HepG2 (cell line): ENCODE results near the gene C6orf136. TPM values are rescaled to one million over a fixed set of nuclear protein-coding genes. Genes with fewer than 3 reads are reported as not detected.
A peak's percentile ranks its signal among the peaks of the same experiment; 100 is the strongest.

Source experiments
- ATF3 ChIP-seq: sonication (generic); formaldehyde crosslinking; IDR thresholded peaks from 2 replicates; pipeline ENCODE4 v1.4.0; 2020; ENCODE audit warnings: missing genetic modification reagents
- DZIP1 ChIP-seq: sonication (generic); formaldehyde crosslinking; IDR thresholded peaks from 2 replicates; pipeline ENCODE4 v1.5.0; 2020; ENCODE audit warnings: mild to moderate bottlenecking, missing genetic modification reagents
- ETV6 ChIP-seq: sonication (generic); formaldehyde crosslinking; conservative IDR thresholded peaks from 2 replicates; pipeline ENCODE4 v1.4.0; 2020; ENCODE audit warnings: missing genetic modification reagents
- HNF1B ChIP-seq: sonication (generic); formaldehyde crosslinking; IDR thresholded peaks from 2 replicates; pipeline ENCODE4 v1.5.1; 2020; ENCODE audit warnings: mild to moderate bottlenecking, moderate library complexity, missing genetic modification reagents
- KIAA2018 ChIP-seq: sonication (generic); formaldehyde crosslinking; IDR thresholded peaks from 2 replicates; pipeline ENCODE4 v1.5.0; 2020; ENCODE audit warnings: mild to moderate bottlenecking, missing genetic modification reagents, borderline replicate concordance
- MEIS2 ChIP-seq: sonication (generic); formaldehyde crosslinking; IDR thresholded peaks from 2 replicates; pipeline ENCODE4 v1.9.0; 2021; ENCODE audit warnings: mild to moderate bottlenecking, missing genetic modification reagents
- PATZ1 ChIP-seq: sonication (generic); formaldehyde crosslinking; IDR thresholded peaks from 2 replicates; pipeline ENCODE4 v1.4.0; 2020; ENCODE audit warnings: missing genetic modification reagents
- YEATS4 ChIP-seq: sonication (generic); formaldehyde crosslinking; IDR thresholded peaks from 2 replicates; pipeline ENCODE4 v1.4.0; 2020; ENCODE audit warnings: missing genetic modification reagents, borderline replicate concordance
- ZNF33A ChIP-seq: sonication (generic); formaldehyde crosslinking; IDR thresholded peaks from 2 replicates; pipeline ENCODE4 v1.5.1; 2020; ENCODE audit warnings: missing genetic modification reagents, mild to moderate bottlenecking, moderate library complexity, borderline replicate concordance
- ZNF557 ChIP-seq: sonication (generic); formaldehyde crosslinking; IDR thresholded peaks from 2 replicates; pipeline ENCODE4 v1.4.0; 2020; ENCODE audit warnings: missing genetic modification reagents
- polyA plus RNA-seq, 8 experiments: library from polyadenylated mRNA; depleted of rRNA in 3 of 8; stranded (reverse) in 7 of 8; unstranded in 1 of 8; fragments of >200 nt; fragmentation: Illumina TruSeq in 4 of 8; extraction: Trizol in 4 of 8; gene quantifications; 2 replicates each; pipeline versions ENCODE4 v1.2.1 to v1.2.3, GENCODE V29; 2011 to 2016; ENCODE audit warnings: low read depth in 4 of 8, missing spikeins in 1 of 8, mixed read lengths in 1 of 8; ENCODE audit not compliant: insufficient read depth in 1 of 8
- total RNA-seq, 5 experiments: library from RNA; depleted of rRNA; stranded (reverse); fragments of >200 nt; fragmentation: Illumina TruSeq; extraction: Trizol; gene quantifications; 2 replicates each; pipeline ENCODE4 v1.2.3, GENCODE V29; 2016; ENCODE audit warnings: low read depth in 1 of 5

The C6orf136 gene
- total and polyA plus RNA-seq, 2 of the 13 experiments (the other 11 are each of a cell fraction or from before 2014, with no cell fraction given): 12.0 to 26.2 TPM

GRCh38 chr6:30654798-30655742, 8.1 kb downstream of the C6orf136 start (continued):
- TF ChIP-seq ATF3 (CRISPR knock-in tag): no peak
- no peak for TF ChIP-seq DZIP1 (CRISPR knock-in tag)
- peak; percentile 73; the same call in 1 of the 2 replicates for TF ChIP-seq PATZ1 (CRISPR knock-in tag)
- TF ChIP-seq ZNF557 (CRISPR knock-in tag): no peak
- peak; percentile 87 for TF ChIP-seq YEATS4
- TF ChIP-seq HNF1B (CRISPR knock-in tag): peak; percentile 99
- TF ChIP-seq ETV6 (CRISPR knock-in tag): no peak
- no peak for TF ChIP-seq ZNF33A
- no peak for TF ChIP-seq KIAA2018
- TF ChIP-seq MEIS2 (CRISPR knock-in tag): peak; percentile 94
